ENCODE data around the gene EEF1AKMT4. TPM values are rescaled to one million over a fixed set of nuclear protein-coding genes. Genes with fewer than 3 reads are reported as not detected.

EEF1AKMT4 gene
- total RNA-seq = 6.1 and 6.5 TPM in 2 replicates

GRCh38 chr3:184249412-184250166, at the start of gene EEF1AKMT4:
EEF1AKMT4 (plus strand) TSS chr3:184249672; CDS start chr3:184249695, 23 bp downstream.

GRCh38 chr3:184229394-184230080, 19.9 kb upstream of the EEF1AKMT4 start, which contains the start of gene VWA5B2:
VWA5B2 (plus strand) TSS chr3:184229585; CDS start chr3:184230529, 944 bp downstream.

GRCh38 chr3:184248454-184249411, 739 bp upstream of the EEF1AKMT4 start, which contains the start of gene ALG3:
ALG3 (minus strand) TSS chr3:184248962; CDS start chr3:184248940, 22 bp downstream.

GRCh38 chr3:184261270-184261853, 11.9 kb downstream of the EEF1AKMT4 start, which contains the start of gene CAMK2N2:
CAMK2N2 (minus strand) TSS chr3:184261553; CDS start chr3:184261285, 268 bp downstream.

GRCh38 chr3:184275961-184276910, 26.8 kb downstream of the EEF1AKMT4 start, which contains the start of gene ECE2:
ECE2 (plus strand) TSS chr3:184276022; CDS start chr3:184276154, 132 bp downstream.

GRCh38 chr3:184298759-184299487, 49.5 kb downstream of the EEF1AKMT4 start, which contains the start of gene PSMD2:
PSMD2 (plus strand) TSS chr3:184299241; CDS start chr3:184299267, 26 bp downstream.

Other genes with a start within 250 kb of the EEF1AKMT4 start
- 7.0 and 16.4 TPM in 2 replicates for gene ABCC5, start 231.8 kb upstream of the EEF1AKMT4 start, total RNA-seq
- not detected in 2 replicates for gene HTR3D, start 217.9 kb upstream of the EEF1AKMT4 start, total RNA-seq
- gene HTR3C, start 196.6 kb upstream of the EEF1AKMT4 start, total RNA-seq = not detected in 2 replicates
- gene HTR3E, start 152.6 kb upstream of the EEF1AKMT4 start, total RNA-seq = not detected in 2 replicates
- 9.3 and 27.5 TPM in 2 replicates for gene EIF2B5, start 114.3 kb upstream of the EEF1AKMT4 start, total RNA-seq
- 51.8 and 57.9 TPM in 2 replicates for gene DVL3, start 94.3 kb upstream of the EEF1AKMT4 start, total RNA-seq
- 319 and 405 TPM in 2 replicates for gene AP2M1, start 74.8 kb upstream of the EEF1AKMT4 start, total RNA-seq
- 50.2 and 73.2 TPM in 2 replicates for gene ABCF3, start 63.5 kb upstream of the EEF1AKMT4 start, total RNA-seq
- not detected in 2 replicates for gene VWA5B2, start 20.1 kb upstream of the EEF1AKMT4 start, total RNA-seq
- gene ALG3, start 710 bp upstream of the EEF1AKMT4 start, total RNA-seq = 65.1 and 65.7 TPM in 2 replicates
- gene CAMK2N2, start 11.9 kb downstream of the EEF1AKMT4 start, total RNA-seq = 0.12 TPM in 1 of 2 replicates, not detected in the other
- not detected in 2 replicates for gene ECE2, start 26.4 kb downstream of the EEF1AKMT4 start, total RNA-seq
- gene PSMD2, start 49.6 kb downstream of the EEF1AKMT4 start, total RNA-seq = 270 and 297 TPM in 2 replicates
- gene EIF4G1, start 64.9 kb downstream of the EEF1AKMT4 start, total RNA-seq = 231 and 272 TPM in 2 replicates
- gene FAM131A, start 87.9 kb downstream of the EEF1AKMT4 start, total RNA-seq = 21.1 and 28.6 TPM in 2 replicates
- 2.2 and 2.5 TPM in 2 replicates for gene CLCN2, start 111.9 kb downstream of the EEF1AKMT4 start, total RNA-seq
- 53.4 and 88.9 TPM in 2 replicates for gene POLR2H, start 112.0 kb downstream of the EEF1AKMT4 start, total RNA-seq
- not detected in 2 replicates for gene THPO, start 128.5 kb downstream of the EEF1AKMT4 start, total RNA-seq
- gene CHRD, start 130.4 kb downstream of the EEF1AKMT4 start, total RNA-seq = 1.5 and 5.1 TPM in 2 replicates

All from pericardium fibroblast (primary cell).